ENCODE data around the gene CDH23. TPM values are rescaled to one million over a fixed set of nuclear protein-coding genes. Genes with fewer than 3 reads are reported as not detected.

Gene CDH23
- total and polyA plus RNA-seq, 2 of the 8 experiments (the other 6 are each of a cell fraction or from before 2014, with no cell fraction given), result 1.9 to 4.9 TPM

DNA sequence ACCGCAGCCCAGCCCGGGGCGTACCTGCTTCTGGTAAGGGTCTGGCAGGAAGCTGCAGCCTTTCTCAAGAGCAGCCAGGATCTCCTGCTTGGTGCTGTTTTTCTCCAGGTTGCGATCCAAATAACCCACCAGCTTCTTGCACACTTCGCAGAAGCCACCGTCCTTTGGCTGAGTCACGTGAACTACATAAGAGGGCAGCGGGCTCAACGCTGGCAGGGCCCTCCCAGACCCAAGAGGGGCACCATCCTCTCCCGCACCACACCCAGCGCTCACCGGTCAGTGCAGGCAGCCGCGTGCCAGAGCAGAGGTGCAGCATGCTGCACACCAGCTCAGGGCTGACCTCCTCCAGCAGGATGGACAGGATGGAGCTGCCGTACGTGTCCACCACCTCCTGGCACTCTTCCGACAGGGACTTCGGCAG is 422.7 kb downstream of the CDH23 start:
- 96% methylated on average over 18 of the region's 18 CpGs; no CpG with 5 or more reads in 1 of the 2 experiments for WGBS, 2 experiments (ENCODE audit: extremely low coverage in 1 of 2, insufficient coverage in 1 of 2, insufficient read length in 1 of 2, insufficient replicate concordance in 2 of 2, low coverage in 1 of 2, low lambda C conversion rate in 2 of 2, missing lambda C conversion rate in 1 of 2)
- H2BK20ac ChIP-seq (ENCODE audit: low read length), result no peak overlapping the region
- H3K79me2 ChIP-seq (ENCODE audit: control insufficient read depth in 1 of 2, insufficient read depth in 2 of 2, low read length in 2 of 2), result no peaks in the 10 kb centered on the region
- H3K56ac ChIP-seq (replicated peaks; ENCODE audit: insufficient read length, low read depth, low read length), result no peak overlapping the region
- H2BK120ac ChIP-seq (replicated peaks; ENCODE audit: low read depth, low read length), result no peak overlapping the region
- no peak overlapping the region for H2BK12ac ChIP-seq (ENCODE audit: low read depth, low read length)
- H4K5ac ChIP-seq (ENCODE audit: insufficient read length, low read depth, low read length), result no peak overlapping the region
- peaks cover 0 to 2% (median 0%) of the 10 kb centered on the region in 4 experiments; a peak in 1 of 7 replicates for H3K4me1 ChIP-seq (replicated peaks in 1 of 4; ENCODE audit: control insufficient read depth in 3 of 4, insufficient read depth in 4 of 4, low read length in 3 of 4)
- TF ChIP-seq SP1 (IDR thresholded peaks at IDR 0.05; ENCODE audit: low read depth, low read length) (0 out of 2 replicates have a peak, but pooled peaks have one; percentile 11), NANOG (IDR thresholded peaks at IDR 0.05; ENCODE audit: insufficient read depth, low read depth, low read length, poor library complexity, severe bottlenecking) (no peak)
- H3K4ac ChIP-seq (replicated peaks; ENCODE audit: insufficient read length, low read depth, low read length), result no peak overlapping the region
- no peak overlapping the region for H3K27ac ChIP-seq (ENCODE audit: low read depth, low read length)
- H3K27me3 ChIP-seq (replicated peaks in 1 of 4; ENCODE audit: control insufficient read depth in 3 of 4, extremely low read depth in 1 of 4, insufficient read depth in 3 of 4, low read length in 3 of 4), result no peaks in the 10 kb centered on the region
- H4K8ac ChIP-seq (ENCODE audit: extremely low read depth, insufficient read depth, low read length), result no peak overlapping the region
- peaks cover 3 to 11% of the 10 kb centered on the region in 2 experiments for H4K20me1 ChIP-seq (replicated peaks in 1 of 2; ENCODE audit: control insufficient read depth in 1 of 2, insufficient read depth in 2 of 2, low read length in 2 of 2)
- no peak overlapping the region for H3K9ac ChIP-seq (replicated peaks in 1 of 4; ENCODE audit: extremely low read depth in 1 of 4, low read depth in 3 of 4, low read length in 3 of 4)
- no peaks in the 10 kb centered on the region for H3K23me2 ChIP-seq (ENCODE audit: low read depth, low read length)
- no peak overlapping the region for H4K91ac ChIP-seq (replicated peaks; ENCODE audit: insufficient read length, low read length)
- H2AK5ac ChIP-seq (ENCODE audit: low read depth, low read length), result no peak overlapping the region
- H3K79me1 ChIP-seq (ENCODE audit: low read depth, low read length), result peaks cover 2% of the 10 kb centered on the region; the same call in 1 of the 2 replicates
- no peak overlapping the region for H2AFZ ChIP-seq (ENCODE audit: low read length)
- no peak overlapping the region for H2BK5ac ChIP-seq (ENCODE audit: low read depth, low read length)
- H3K18ac ChIP-seq (ENCODE audit: extremely low read depth, low read length), result no peak overlapping the region
- H3K36me3 ChIP-seq (ENCODE audit: control insufficient read depth in 2 of 4, insufficient read depth in 4 of 4, low read length in 3 of 4), result peaks cover 46 to 92% (median 78%) of the 10 kb centered on the region in 4 experiments
- H3K9me3 ChIP-seq (ENCODE audit: insufficient read depth in 2 of 2, low read depth in 1 of 2, low read length in 1 of 2), result no peaks in the 10 kb centered on the region
- FAIRE-seq, result no peak
- no peak for DNase-seq (ENCODE audit: low read depth in 1 of 2, low spot score in 2 of 2)
- no peak overlapping the region for H3K14ac ChIP-seq (ENCODE audit: insufficient read length)
- no peak overlapping the region for H3K4me2 ChIP-seq (ENCODE audit: insufficient read depth in 1 of 2, low read depth in 2 of 2, low read length in 2 of 2)
- H2BK15ac ChIP-seq (ENCODE audit: low read length), result no peak overlapping the region
- CTCF ChIA-PET (ENCODE audit: partially characterized antibody), result interaction anchor here (0.8 to 1.7 kb wide), 4 partner anchors 37 to 390 kb away, joined by 3 to 4 read pairs (median 3); no protein-coding TSS in a partner anchor
- no peak overlapping the region for H3K23ac ChIP-seq (ENCODE audit: insufficient read length)
- POLR2A ChIA-PET (ENCODE audit: partially characterized antibody), result no interaction called here
- H3K4me3 ChIP-seq (ENCODE audit: extremely low read depth in 1 of 4, insufficient read depth in 2 of 4, low read depth in 3 of 4, low read length in 4 of 4), result no peak overlapping the region
